K562 (cell line): Measurements from ENCODE around the gene CRACR2B. TPM values are rescaled to one million over a fixed set of nuclear protein-coding genes. Genes with fewer than 3 reads are reported as not detected.
A peak's percentile ranks its signal among the peaks of the same experiment; 100 is the strongest.

ENCODE experiments used
- ATF1 ChIP-seq, 2 experiments: fragments of 450-650 bp in 1 of 2; IDR thresholded peaks; 2 replicates each; pipeline ENCODE4 v1.6.1; 2016; ENCODE audit warnings: missing compliant biosample characterization in 1 of 2, missing genetic modification characterization in 1 of 2
- BRD9 ChIP-seq: fragments of 450-650 bp; IDR thresholded peaks from 2 replicates; pipeline ENCODE4 v1.6.1; 2018; ENCODE audit warnings: low read depth; ENCODE audit not compliant: partially characterized antibody
- CHD2 ChIP-seq: IDR thresholded peaks from 2 replicates; pipeline ENCODE4 v1.6.1; 2011; ENCODE audit warnings: low read depth, low read length
- CREB5 ChIP-seq: fragments of 250-450 bp; sonication (Bioruptor Pico); IDR thresholded peaks from 2 replicates; pipeline ENCODE4 v1.5.0; 2020; ENCODE audit warnings: mild to moderate bottlenecking
- CREM ChIP-seq: IDR thresholded peaks from 2 replicates; pipeline ENCODE4 v1.6.1; 2014; ENCODE audit warnings: antibody characterized with exemption, low read depth
- DNMT1 ChIP-seq: fragments of 450-650 bp; IDR thresholded peaks from 2 replicates; pipeline ENCODE4 v1.6.1; 2016; ENCODE audit warnings: antibody characterized with exemption, mild to moderate bottlenecking
- EGR1 ChIP-seq: fragments of 450-650 bp; conservative IDR thresholded peaks from 2 replicates; pipeline ENCODE4 v1.6.1; 2017; ENCODE audit warnings: mild to moderate bottlenecking
- MCM3 ChIP-seq: fragments of 450-650 bp; IDR thresholded peaks from 2 replicates; pipeline ENCODE4 v1.6.1; 2016
- MYC ChIP-seq, 2 experiments: fragments of 250-450 bp in 1 of 2; sonication (Bioruptor Pico) in 1 of 2; IDR thresholded peaks; 2 replicates each; pipeline versions ENCODE4 v1.5.1 to v1.6.1; 2012 to 2021; ENCODE audit warnings: low read depth in 2 of 2, borderline replicate concordance in 1 of 2, improper control_type of control experiment in 1 of 2, low read length in 1 of 2, mild to moderate bottlenecking in 1 of 2, moderate library complexity in 1 of 2
- NELFE ChIP-seq: IDR thresholded peaks from 2 replicates; pipeline ENCODE4 v1.6.1; 2011; ENCODE audit warnings: mild to moderate bottlenecking; ENCODE audit not compliant: insufficient read depth, insufficient read length
- PURB ChIP-seq: sonication (generic); formaldehyde crosslinking; IDR thresholded peaks from 2 replicates; pipeline ENCODE4 v1.9.0; 2021; ENCODE audit warnings: low read depth, mild to moderate bottlenecking, missing genetic modification reagents
- RFX1 ChIP-seq: fragments of 450-650 bp; IDR thresholded peaks from 2 replicates; pipeline ENCODE4 v1.6.1; 2016; ENCODE audit warnings: mild to moderate bottlenecking, moderate library complexity
- TCFL5 ChIP-seq: fragments of 250-450 bp; sonication (Bioruptor Pico); conservative IDR thresholded peaks from 2 replicates; pipeline ENCODE4 v1.6.1; 2021; ENCODE audit warnings: mild to moderate bottlenecking, moderate library complexity, matching md5 sums
- TOE1 ChIP-seq, 2 experiments: fragments of 450-650 bp in 1 of 2; sonication (generic) in 1 of 2; formaldehyde crosslinking in 1 of 2; IDR thresholded peaks; 2 replicates each; pipeline versions ENCODE4 v1.7.1 to v1.8.0; 2016 to 2022; ENCODE audit warnings: borderline replicate concordance in 2 of 2, mild to moderate bottlenecking in 2 of 2, antibody characterized with exemption in 1 of 2, inconsistent platforms in 1 of 2, low read depth in 1 of 2, missing genetic modification reagents in 1 of 2, moderate library complexity in 1 of 2
- ZFP36 ChIP-seq: fragments of 150-350 bp; IDR thresholded peaks from 2 replicates; pipeline ENCODE4 v1.6.1; 2018; ENCODE audit warnings: low read length, low read depth; ENCODE audit not compliant: partially characterized antibody
- ZNF274 ChIP-seq: IDR thresholded peaks from 2 replicates; pipeline ENCODE4 v1.6.1; 2011; ENCODE audit warnings: low read depth, mild to moderate bottlenecking, low read length, moderate library complexity, borderline replicate concordance
- ZNF318 ChIP-seq, 2 experiments: fragments of 450-650 bp; IDR thresholded peaks; 2 replicates each; pipeline ENCODE4 v1.6.1; 2016; ENCODE audit warnings: mild to moderate bottlenecking in 2 of 2, borderline replicate concordance in 1 of 2, low read depth in 1 of 2, moderate library complexity in 1 of 2
- ZNF717 ChIP-seq: fragments of 250-450 bp; sonication (Bioruptor Pico); IDR thresholded peaks from 2 replicates; pipeline ENCODE4 v1.5.0; 2021
- polyA plus RNA-seq, 8 experiments: library from polyadenylated mRNA; depleted of rRNA in 4 of 8; stranded (reverse) in 5 of 8; unstranded in 3 of 8; fragments of >200 nt; fragmentation: Nextera tagmentation in 2 of 8; fragmentation: Illumina TruSeq in 1 of 8; extraction: Ambion mirVana in 2 of 8; extraction: Trizol in 1 of 8; gene quantifications; 2 replicates each; pipeline versions ENCODE4 v1.2.1 to v1.2.3, GENCODE V29; 2011 to 2014; ENCODE audit warnings: inconsistent platforms in 1 of 8, missing spikeins in 1 of 8
- total RNA-seq, 7 experiments: library from RNA; depleted of rRNA in 6 of 7; stranded (reverse); fragments of >200 nt in 6 of 7; fragmentation: Illumina TruSeq in 2 of 7; extraction: Trizol in 2 of 7; gene quantifications; 2 replicates each; pipeline versions ENCODE4 v1.2.1 to v1.2.3, GENCODE V29; 2011 to 2021; ENCODE audit warnings: low replicate concordance in 1 of 7

The CRACR2B gene
- total and polyA plus RNA-seq, 9 of the 15 experiments (the other 6 are each of a cell fraction or from before 2014, with no cell fraction given) = 0.10 to 51.0 (median 6.0) TPM

- TF ChIP-seq ZFP36 = peak; percentile 24
- TF ChIP-seq CREM = peak; percentile 3; the same call in 1 of the 2 replicates
- TF ChIP-seq ZNF318 (IDR thresholded peaks at IDR 0.05; ENCODE audit: borderline replicate concordance in 1 of 2, low read depth in 1 of 2) = no peak
- no peak for TF ChIP-seq TOE1 (IDR thresholded peaks at IDR 0.05; ENCODE audit: borderline replicate concordance)
- TF ChIP-seq TOE1 (CRISPR knock-in tag; IDR thresholded peaks at IDR 0.05; ENCODE audit: borderline replicate concordance, low read depth) = no peak
- TF ChIP-seq DNMT1 = no peak
- no peak for TF ChIP-seq BRD9
- TF ChIP-seq TCFL5 (CRISPR knock-in tag) = no peak
- peak; percentile 79 for TF ChIP-seq CHD2
- TF ChIP-seq NELFE = peak; percentile 43
- no peak for TF ChIP-seq RFX1
- no peak for TF ChIP-seq ATF1 (CRISPR knock-in tag; IDR thresholded peaks at IDR 0.05)
- TF ChIP-seq ATF1 (tag; IDR thresholded peaks at IDR 0.05) = peak; percentile 59
- TF ChIP-seq ZNF274 = no peak
- no peak for TF ChIP-seq MCM3
- no peak for TF ChIP-seq ZNF717 (CRISPR knock-in tag)
- TF ChIP-seq PURB (CRISPR knock-in tag) = no peak
- TF ChIP-seq MYC (IDR thresholded peaks at IDR 0.05; ENCODE audit: low read depth, low read length) = peak; percentile 70; the same call in 1 of the 2 replicates
- no peak for TF ChIP-seq MYC (CRISPR knock-in tag; IDR thresholded peaks at IDR 0.05; ENCODE audit: borderline replicate concordance, low read depth)
- TF ChIP-seq EGR1 = peak; percentile 87
- no peak for TF ChIP-seq CREB5 (CRISPR knock-in tag)
These were observed 8.4 kb upstream of the CRACR2B start (continued) for GRCh38 chr11:819129-819931.
